SK-N-SH treated with all-trans-retinoic acid at 6 μM for 48 hours (cell line): ENCODE results near the gene CTBP1.
"Not testable (repeated sequence)": the region's sequence is repeated elsewhere in the genome, so short reads cannot be mapped to it uniquely, and the experiment has no call there.

ENCODE experiments used
- ATAC-seq: fragments of 200-7000 bp; cut with Tn5 transposase; 3 replicates; pipeline ENCODE4 v1.9.1; 2020; ENCODE audit warnings: mild to moderate bottlenecking, moderate library complexity
- ARNTL ChIP-seq: fragments of 450-650 bp; formaldehyde crosslinking; IDR thresholded peaks from 2 replicates; pipeline ENCODE4 v1.5.0; 2020; ENCODE audit warnings: low read depth, mild to moderate bottlenecking, moderate library complexity, borderline replicate concordance
- BACH2 ChIP-seq: fragments of 250-450 bp; sonication (Bioruptor Pico); IDR thresholded peaks from 2 replicates; pipeline ENCODE4 v1.9.0; 2021; ENCODE audit warnings: mild to moderate bottlenecking, borderline replicate concordance
- CSDC2 ChIP-seq: fragments of 250-450 bp; sonication (Bioruptor Pico); IDR thresholded peaks from 2 replicates; pipeline ENCODE4 v1.5.0; 2020; ENCODE audit warnings: mild to moderate bottlenecking, moderate library complexity
- CSRNP3 ChIP-seq: fragments of 250-450 bp; sonication (Bioruptor Pico); IDR thresholded peaks from 2 replicates; pipeline ENCODE4 v1.5.1; 2021; ENCODE audit warnings: mild to moderate bottlenecking, moderate library complexity
- ESRRG ChIP-seq: fragments of 250-450 bp; sonication (Bioruptor Pico); IDR thresholded peaks from 2 replicates; pipeline ENCODE4 v1.6.1; 2021; ENCODE audit warnings: mild to moderate bottlenecking
- ISL1 ChIP-seq: fragments of 250-450 bp; sonication (Bioruptor Pico); IDR thresholded peaks from 2 replicates; pipeline ENCODE4 v2.1.2; 2022; ENCODE audit warnings: mild to moderate bottlenecking, moderate library complexity
- PPARA ChIP-seq: fragments of 250-450 bp; sonication (Bioruptor Pico); IDR thresholded peaks from 2 replicates; pipeline ENCODE4 v1.5.0; 2020; ENCODE audit warnings: mild to moderate bottlenecking, borderline replicate concordance
- RARB ChIP-seq: fragments of 250-450 bp; sonication (Bioruptor Pico); IDR thresholded peaks from 2 replicates; pipeline ENCODE4 v1.8.0; 2021; ENCODE audit warnings: mild to moderate bottlenecking, moderate library complexity
- TCF4 ChIP-seq: fragments of 250-450 bp; sonication (Bioruptor Pico); IDR thresholded peaks from 2 replicates; pipeline ENCODE4 v1.8.0; 2021; ENCODE audit warnings: mild to moderate bottlenecking, moderate library complexity, borderline replicate concordance
- TOX ChIP-seq: fragments of 250-450 bp; sonication (Bioruptor Pico); IDR thresholded peaks from 2 replicates; pipeline ENCODE4 v1.8.0; 2021; ENCODE audit warnings: mild to moderate bottlenecking, moderate library complexity, borderline replicate concordance
- ZC3H10 ChIP-seq: fragments of 250-450 bp; sonication (Bioruptor Pico); IDR thresholded peaks from 2 replicates; pipeline ENCODE4 v1.5.1; 2021; ENCODE audit warnings: mild to moderate bottlenecking, moderate library complexity
- ZFP3 ChIP-seq: fragments of 250-450 bp; sonication (Bioruptor Pico); IDR thresholded peaks from 2 replicates; pipeline ENCODE4 v1.5.0; 2020; ENCODE audit warnings: mild to moderate bottlenecking, moderate library complexity
- ZFP30 ChIP-seq: fragments of 450-650 bp; formaldehyde crosslinking; IDR thresholded peaks from 2 replicates; pipeline ENCODE4 v1.5.0; 2022; ENCODE audit warnings: mild to moderate bottlenecking, moderate library complexity
- ZNF565 ChIP-seq: fragments of 450-650 bp; formaldehyde crosslinking; conservative IDR thresholded peaks from 2 replicates; pipeline ENCODE4 v1.5.0; 2020; ENCODE audit warnings: low read depth, mild to moderate bottlenecking, moderate library complexity
- ZNF70 ChIP-seq: fragments of 450-650 bp; formaldehyde crosslinking; IDR thresholded peaks from 2 replicates; pipeline ENCODE4 v1.5.0; 2020; ENCODE audit warnings: mild to moderate bottlenecking, moderate library complexity
- ZNF8 ChIP-seq: fragments of 450-650 bp; formaldehyde crosslinking; IDR thresholded peaks from 2 replicates; pipeline ENCODE4 v1.5.0; 2020; ENCODE audit warnings: mild to moderate bottlenecking, moderate library complexity
- TF ChIP-seq, protein P1 (sequence below): fragments of 250-450 bp; sonication (Bioruptor Pico); IDR thresholded peaks from 2 replicates; pipeline ENCODE4 v1.5.0; 2020; ENCODE audit warnings: mild to moderate bottlenecking, moderate library complexity
- TF ChIP-seq, protein P2 (sequence below): fragments of 250-450 bp; sonication (Bioruptor Pico); IDR thresholded peaks from 2 replicates; pipeline ENCODE4 v1.8.0; 2021; ENCODE audit warnings: low read depth, mild to moderate bottlenecking, moderate library complexity, borderline replicate concordance
- TF ChIP-seq, protein P3 (sequence below): fragments of 250-450 bp; sonication (Bioruptor Pico); IDR thresholded peaks from 2 replicates; pipeline ENCODE4 v1.8.0; 2020; ENCODE audit warnings: mild to moderate bottlenecking, moderate library complexity, borderline replicate concordance
- TF ChIP-seq, protein P4 (sequence below): fragments of 250-450 bp; sonication (Bioruptor Pico); IDR thresholded peaks from 2 replicates; pipeline ENCODE4 v1.5.1; 2020; ENCODE audit warnings: low read depth, mild to moderate bottlenecking, moderate library complexity

CTBP1 gene

DNA sequence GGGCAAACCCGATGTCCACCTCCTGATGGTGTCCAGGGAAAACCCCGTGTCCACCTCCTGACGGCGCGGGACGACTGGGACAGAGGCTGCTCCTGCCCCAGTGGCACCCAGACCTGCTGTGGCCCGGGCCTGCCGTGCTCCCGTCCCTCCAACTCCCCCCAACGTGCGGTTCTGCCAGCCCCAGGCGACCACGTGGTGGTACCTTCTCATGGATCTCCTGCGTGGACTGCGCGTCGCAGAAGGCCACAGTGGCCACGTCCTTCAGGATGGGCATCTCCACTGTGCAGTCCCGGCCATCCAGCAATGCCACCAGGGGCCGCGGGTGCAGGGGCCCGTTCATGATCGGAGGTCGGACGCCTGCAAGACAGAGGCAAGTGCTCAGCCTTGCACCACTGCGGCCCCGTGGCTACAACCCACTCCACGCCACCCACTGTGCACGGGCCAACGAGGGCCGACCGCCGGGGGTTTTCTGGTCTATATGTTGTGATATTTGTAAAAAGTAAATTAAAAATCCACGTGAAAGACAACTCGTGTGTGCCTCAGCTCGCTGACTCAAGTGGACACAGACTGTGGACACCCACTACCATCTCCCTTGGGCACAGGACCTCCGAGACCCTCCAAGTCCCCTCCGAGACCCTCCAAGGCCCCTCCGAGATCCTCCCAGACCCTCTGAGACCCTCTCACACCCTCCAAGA is 10.8 kb downstream of the CTBP1 start:
- TF ChIP-seq ZC3H10 (CRISPR knock-in tag) (no peak), ESRRG (no peak), ISL1 (CRISPR knock-in tag) (no peak)
- TF ChIP-seq, all 23 proteins: peak for 0
- no peak for ATAC-seq

GRCh38 chr4:1237261-1237660 is 11.7 kb downstream of the CTBP1 start:
- ATAC-seq, result not testable (repeated sequence)

- not testable (repeated sequence) for ATAC-seq
These were observed 12.1 kb downstream of the CTBP1 start for GRCh38 chr4:1236836-1237235.

GRCh38 chr4:1236103-1236641 is 12.8 kb downstream of the CTBP1 start:
- TF ChIP-seq ZNF70 (CRISPR knock-in tag) (no peak), BACH2 (CRISPR knock-in tag) (no peak), CSRNP3 (CRISPR knock-in tag) (no peak), ZFP3 (CRISPR knock-in tag) (no peak), TCF4 (CRISPR knock-in tag) (no peak), ZFP30 (CRISPR knock-in tag) (no peak), PPARA (CRISPR knock-in tag) (no peak), ZNF565 (CRISPR knock-in tag) (no peak), ZNF8 (no peak), ARNTL (CRISPR knock-in tag) (no peak)
- TF ChIP-seq, protein P1, sequence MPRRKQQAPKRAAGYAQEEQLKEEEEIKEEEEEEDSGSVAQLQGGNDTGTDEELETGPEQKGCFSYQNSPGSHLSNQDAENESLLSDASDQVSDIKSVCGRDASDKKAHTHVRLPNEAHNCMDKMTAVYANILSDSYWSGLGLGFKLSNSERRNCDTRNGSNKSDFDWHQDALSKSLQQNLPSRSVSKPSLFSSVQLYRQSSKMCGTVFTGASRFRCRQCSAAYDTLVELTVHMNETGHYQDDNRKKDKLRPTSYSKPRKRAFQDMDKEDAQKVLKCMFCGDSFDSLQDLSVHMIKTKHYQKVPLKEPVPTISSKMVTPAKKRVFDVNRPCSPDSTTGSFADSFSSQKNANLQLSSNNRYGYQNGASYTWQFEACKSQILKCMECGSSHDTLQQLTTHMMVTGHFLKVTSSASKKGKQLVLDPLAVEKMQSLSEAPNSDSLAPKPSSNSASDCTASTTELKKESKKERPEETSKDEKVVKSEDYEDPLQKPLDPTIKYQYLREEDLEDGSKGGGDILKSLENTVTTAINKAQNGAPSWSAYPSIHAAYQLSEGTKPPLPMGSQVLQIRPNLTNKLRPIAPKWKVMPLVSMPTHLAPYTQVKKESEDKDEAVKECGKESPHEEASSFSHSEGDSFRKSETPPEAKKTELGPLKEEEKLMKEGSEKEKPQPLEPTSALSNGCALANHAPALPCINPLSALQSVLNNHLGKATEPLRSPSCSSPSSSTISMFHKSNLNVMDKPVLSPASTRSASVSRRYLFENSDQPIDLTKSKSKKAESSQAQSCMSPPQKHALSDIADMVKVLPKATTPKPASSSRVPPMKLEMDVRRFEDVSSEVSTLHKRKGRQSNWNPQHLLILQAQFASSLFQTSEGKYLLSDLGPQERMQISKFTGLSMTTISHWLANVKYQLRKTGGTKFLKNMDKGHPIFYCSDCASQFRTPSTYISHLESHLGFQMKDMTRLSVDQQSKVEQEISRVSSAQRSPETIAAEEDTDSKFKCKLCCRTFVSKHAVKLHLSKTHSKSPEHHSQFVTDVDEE (CRISPR knock-in tag), result no peak
- TF ChIP-seq, protein P2, sequence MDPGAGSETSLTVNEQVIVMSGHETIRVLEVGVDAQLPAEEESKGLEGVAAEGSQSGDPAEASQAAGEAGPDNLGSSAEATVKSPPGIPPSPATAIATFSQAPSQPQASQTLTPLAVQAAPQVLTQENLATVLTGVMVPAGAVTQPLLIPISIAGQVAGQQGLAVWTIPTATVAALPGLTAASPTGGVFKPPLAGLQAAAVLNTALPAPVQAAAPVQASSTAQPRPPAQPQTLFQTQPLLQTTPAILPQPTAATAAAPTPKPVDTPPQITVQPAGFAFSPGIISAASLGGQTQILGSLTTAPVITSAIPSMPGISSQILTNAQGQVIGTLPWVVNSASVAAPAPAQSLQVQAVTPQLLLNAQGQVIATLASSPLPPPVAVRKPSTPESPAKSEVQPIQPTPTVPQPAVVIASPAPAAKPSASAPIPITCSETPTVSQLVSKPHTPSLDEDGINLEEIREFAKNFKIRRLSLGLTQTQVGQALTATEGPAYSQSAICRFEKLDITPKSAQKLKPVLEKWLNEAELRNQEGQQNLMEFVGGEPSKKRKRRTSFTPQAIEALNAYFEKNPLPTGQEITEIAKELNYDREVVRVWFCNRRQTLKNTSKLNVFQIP (CRISPR knock-in tag), result no peak
- TF ChIP-seq, protein P3, sequence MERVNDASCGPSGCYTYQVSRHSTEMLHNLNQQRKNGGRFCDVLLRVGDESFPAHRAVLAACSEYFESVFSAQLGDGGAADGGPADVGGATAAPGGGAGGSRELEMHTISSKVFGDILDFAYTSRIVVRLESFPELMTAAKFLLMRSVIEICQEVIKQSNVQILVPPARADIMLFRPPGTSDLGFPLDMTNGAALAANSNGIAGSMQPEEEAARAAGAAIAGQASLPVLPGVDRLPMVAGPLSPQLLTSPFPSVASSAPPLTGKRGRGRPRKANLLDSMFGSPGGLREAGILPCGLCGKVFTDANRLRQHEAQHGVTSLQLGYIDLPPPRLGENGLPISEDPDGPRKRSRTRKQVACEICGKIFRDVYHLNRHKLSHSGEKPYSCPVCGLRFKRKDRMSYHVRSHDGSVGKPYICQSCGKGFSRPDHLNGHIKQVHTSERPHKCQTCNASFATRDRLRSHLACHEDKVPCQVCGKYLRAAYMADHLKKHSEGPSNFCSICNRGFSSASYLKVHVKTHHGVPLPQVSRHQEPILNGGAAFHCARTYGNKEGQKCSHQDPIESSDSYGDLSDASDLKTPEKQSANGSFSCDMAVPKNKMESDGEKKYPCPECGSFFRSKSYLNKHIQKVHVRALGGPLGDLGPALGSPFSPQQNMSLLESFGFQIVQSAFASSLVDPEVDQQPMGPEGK (CRISPR knock-in tag), result no peak
- ATAC-seq, result no peak

- ATAC-seq, result no peak
- TF ChIP-seq TCF4 (CRISPR knock-in tag) (no peak), TOX (no peak), ZC3H10 (CRISPR knock-in tag) (no peak), CSDC2 (CRISPR knock-in tag) (no peak), ZNF70 (CRISPR knock-in tag) (no peak), ARNTL (CRISPR knock-in tag) (no peak), RARB (no peak), ZNF565 (CRISPR knock-in tag) (no peak), ISL1 (CRISPR knock-in tag) (no peak)
- TF ChIP-seq, protein P4, sequence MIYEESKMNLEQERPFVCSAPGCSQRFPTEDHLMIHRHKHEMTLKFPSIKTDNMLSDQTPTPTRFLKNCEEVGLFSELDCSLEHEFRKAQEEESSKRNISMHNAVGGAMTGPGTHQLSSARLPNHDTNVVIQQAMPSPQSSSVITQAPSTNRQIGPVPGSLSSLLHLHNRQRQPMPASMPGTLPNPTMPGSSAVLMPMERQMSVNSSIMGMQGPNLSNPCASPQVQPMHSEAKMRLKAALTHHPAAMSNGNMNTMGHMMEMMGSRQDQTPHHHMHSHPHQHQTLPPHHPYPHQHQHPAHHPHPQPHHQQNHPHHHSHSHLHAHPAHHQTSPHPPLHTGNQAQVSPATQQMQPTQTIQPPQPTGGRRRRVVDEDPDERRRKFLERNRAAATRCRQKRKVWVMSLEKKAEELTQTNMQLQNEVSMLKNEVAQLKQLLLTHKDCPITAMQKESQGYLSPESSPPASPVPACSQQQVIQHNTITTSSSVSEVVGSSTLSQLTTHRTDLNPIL (CRISPR knock-in tag), result no peak
- TF ChIP-seq, protein P2 (CRISPR knock-in tag), result no peak
These were observed 13.4 kb downstream of the CTBP1 start for GRCh38 chr4:1235381-1236102.
